OCI-LY3 (cell line): ENCODE measurements around the gene CEP112.

Experiments used
- H2AFZ ChIP-seq: fragments of 200-600, 300-600 bp; shearing (Covaris generic); 2 replicates; pipeline ENCODE4 v1.6.0; 2014; ENCODE audit warnings: antibody characterized with exemption, low read depth, low read length
- H3K27ac ChIP-seq: fragments of 200-600, 300-600 bp; sonication (generic); 2 replicates; pipeline ENCODE4 v1.5.1; 2014; ENCODE audit warnings: mild to moderate bottlenecking, low read length, moderate library complexity, mixed read lengths
- H3K27me3 ChIP-seq: fragments of 200-600, 300-600 bp; sonication (generic); 2 replicates; pipeline ENCODE4 v1.6.1; 2014; ENCODE audit warnings: low read depth, low read length, mixed read lengths
- H3K36me3 ChIP-seq: fragments of 200-600, 300-600 bp; sonication (generic); replicated peaks from 2 replicates; pipeline ENCODE3; 2014; ENCODE audit warnings: low read depth, low read length, mixed read lengths
- H3K4me1 ChIP-seq: fragments of 300-600, 200-600 bp; sonication (generic); 2 replicates; pipeline ENCODE4 v1.6.1; 2014; ENCODE audit warnings: low read length, mixed read lengths
- H3K4me2 ChIP-seq: fragments of 200-600, 300-600 bp; sonication (generic); 2 replicates; pipeline ENCODE4 v1.6.1; 2014; ENCODE audit warnings: low read length, mixed read lengths
- H3K4me3 ChIP-seq: fragments of 300-600, 200-600 bp; sonication (generic); 2 replicates; pipeline ENCODE4 v1.5.1; 2014; ENCODE audit warnings: antibody characterized with exemption, mild to moderate bottlenecking, low read length, moderate library complexity
- H3K79me2 ChIP-seq: fragments of 300-600, 200-600 bp; shearing (Covaris generic); 2 replicates; pipeline ENCODE4 v1.6.1; 2014; ENCODE audit warnings: mild to moderate bottlenecking, low read length, mixed read lengths
- H3K9ac ChIP-seq: fragments of 300-600, 200-600 bp; shearing (Covaris generic); 2 replicates; pipeline ENCODE4 v1.6.0; 2014; ENCODE audit warnings: mild to moderate bottlenecking, low read length, moderate library complexity
- H3K9me3 ChIP-seq: fragments of 200-600, 300-600 bp; shearing (Covaris generic); 2 replicates; pipeline ENCODE4 v1.6.1; 2014; ENCODE audit warnings: low read length, mixed read lengths; ENCODE audit not compliant: insufficient read depth
- H4K20me1 ChIP-seq: fragments of 200-600, 300-600 bp; sonication (generic); 2 replicates; pipeline ENCODE4 v1.6.1; 2016; ENCODE audit warnings: low read length, mixed read lengths; ENCODE audit not compliant: insufficient read depth
- CTCF ChIP-seq: fragments of 200-600, 300-600 bp; sonication (generic); IDR thresholded peaks from 2 replicates; pipeline ENCODE4 v1.5.1; 2014; ENCODE audit warnings: antibody characterized with exemption, low read length, low read depth
- EZH2phosphoT487 ChIP-seq: fragments of 200-600 bp; shearing (Covaris generic); IDR thresholded peaks from 2 replicates; pipeline ENCODE4 v1.6.1; 2018; ENCODE audit warnings: antibody characterized with exemption, mixed run types, low read depth

The CEP112 gene

GRCh38 chr17:66214884-66215528, 23.1 kb upstream of the CEP112 start:
- no peaks in the 10 kb centered on the region for H4K20me1 ChIP-seq
- no peak overlapping the region for H3K9ac ChIP-seq
- no peaks in the 10 kb centered on the region for H3K4me1 ChIP-seq
- H3K79me2 ChIP-seq, result no peaks in the 10 kb centered on the region
- H2AFZ ChIP-seq, result no peak overlapping the region
- TF ChIP-seq CTCF, result no peak
- TF ChIP-seq EZH2phosphoT487, result no peak
- H3K4me3 ChIP-seq, result no peak overlapping the region
- no peaks in the 10 kb centered on the region for H3K36me3 ChIP-seq
- peaks cover 17% of the 10 kb centered on the region for H3K27me3 ChIP-seq
- no peaks in the 10 kb centered on the region for H3K9me3 ChIP-seq
- no peak overlapping the region for H3K27ac ChIP-seq
- no peak overlapping the region for H3K4me2 ChIP-seq

- Histone ChIP-seq H3K36me3 (no peaks in the 10 kb centered on the region), H3K27ac (no peak overlapping the region), H3K9me3 (no peaks in the 10 kb centered on the region), H3K27me3 (peaks cover 13% of the 10 kb centered on the region), H3K9ac (no peak overlapping the region), H4K20me1 (no peaks in the 10 kb centered on the region), H2AFZ (no peak overlapping the region), H3K4me3 (no peak overlapping the region), H3K4me1 (no peaks in the 10 kb centered on the region), H3K79me2 (no peaks in the 10 kb centered on the region), H3K4me2 (no peak overlapping the region)
- TF ChIP-seq CTCF, result no peak
- TF ChIP-seq EZH2phosphoT487, result no peak
Measured at GRCh38 chr17:66211047-66211810, 19.3 kb upstream of the CEP112 start.

GRCh38 chr17:66210208-66210574, 18.3 kb upstream of the CEP112 start:
- Histone ChIP-seq H3K27me3 (peaks cover 8% of the 10 kb centered on the region), H3K4me3 (no peak overlapping the region), H3K4me2 (no peak overlapping the region), H3K27ac (no peak overlapping the region), H3K36me3 (no peaks in the 10 kb centered on the region), H3K4me1 (no peaks in the 10 kb centered on the region), H3K9ac (no peak overlapping the region), H3K9me3 (no peaks in the 10 kb centered on the region), H4K20me1 (no peaks in the 10 kb centered on the region), H2AFZ (no peak overlapping the region), H3K79me2 (no peaks in the 10 kb centered on the region)
- no peak for TF ChIP-seq EZH2phosphoT487
- TF ChIP-seq CTCF, result no peak

- Histone ChIP-seq H3K27me3 (no peaks in the 10 kb centered on the region; the same call in 1 of the 2 replicates), H3K4me2 (no peak overlapping the region), H3K9ac (no peak overlapping the region), H3K4me1 (no peaks in the 10 kb centered on the region), H3K36me3 (no peaks in the 10 kb centered on the region), H3K9me3 (no peaks in the 10 kb centered on the region), H4K20me1 (no peaks in the 10 kb centered on the region), H2AFZ (no peak overlapping the region), H3K4me3 (no peak overlapping the region), H3K79me2 (no peaks in the 10 kb centered on the region), H3K27ac (no peak overlapping the region)
- no peak for TF ChIP-seq EZH2phosphoT487
- no peak for TF ChIP-seq CTCF
Measured at GRCh38 chr17:66207936-66208335, 16.0 kb upstream of the CEP112 start.
